Urinary bladder (tissue), 4 donors: ENCODE data around the gene CTTNBP2. TPM values are rescaled to one million over a fixed set of nuclear protein-coding genes. Genes with fewer than 3 reads are reported as not detected.

ENCODE experiments used
- DNase-seq: peaks from one replicate; pipeline ENCODE4 v3.0.0-alpha.2; 2015; ENCODE audit errors: extremely low spot score
- H3K27ac ChIP-seq: one replicate; pipeline ENCODE4 v1.5.1; 2013; ENCODE audit warnings: low read depth, mild to moderate bottlenecking, moderate library complexity
- H3K36me3 ChIP-seq: one replicate; pipeline ENCODE4 v1.6.1; 2013; ENCODE audit warnings: mild to moderate bottlenecking, moderate library complexity; ENCODE audit not compliant: insufficient read depth
- H3K4me1 ChIP-seq: one replicate; pipeline ENCODE4 v1.6.1; 2013; ENCODE audit warnings: mild to moderate bottlenecking, moderate library complexity; ENCODE audit not compliant: insufficient read depth
- H3K4me3 ChIP-seq: one replicate; pipeline ENCODE4 v1.5.1; 2013; ENCODE audit warnings: low read depth, low read length
- WGBS: extraction: QIAGEN DNeasy Blood & Tissue Kit; methylation state at CpG from one replicate; pipeline ENCODE4 v1.1.7; 2013; 5-methylcytosine and 5-hydroxymethylcytosine counted together
- polyA plus RNA-seq: library from polyadenylated mRNA; stranded (reverse); fragments of 200-250 nt; gene quantifications from one replicate; pipeline ENCODE4 v1.2.3, GENCODE V29; 2013
- total RNA-seq: library from RNA; depleted of rRNA; stranded (reverse); fragments of >200 nt; gene quantifications from one replicate; pipeline ENCODE4 v1.2.3, GENCODE V29; 2014
- donor health status: healthy with polysubstance abuse.
- donor health status: healthy.

Gene CTTNBP2, protein sequence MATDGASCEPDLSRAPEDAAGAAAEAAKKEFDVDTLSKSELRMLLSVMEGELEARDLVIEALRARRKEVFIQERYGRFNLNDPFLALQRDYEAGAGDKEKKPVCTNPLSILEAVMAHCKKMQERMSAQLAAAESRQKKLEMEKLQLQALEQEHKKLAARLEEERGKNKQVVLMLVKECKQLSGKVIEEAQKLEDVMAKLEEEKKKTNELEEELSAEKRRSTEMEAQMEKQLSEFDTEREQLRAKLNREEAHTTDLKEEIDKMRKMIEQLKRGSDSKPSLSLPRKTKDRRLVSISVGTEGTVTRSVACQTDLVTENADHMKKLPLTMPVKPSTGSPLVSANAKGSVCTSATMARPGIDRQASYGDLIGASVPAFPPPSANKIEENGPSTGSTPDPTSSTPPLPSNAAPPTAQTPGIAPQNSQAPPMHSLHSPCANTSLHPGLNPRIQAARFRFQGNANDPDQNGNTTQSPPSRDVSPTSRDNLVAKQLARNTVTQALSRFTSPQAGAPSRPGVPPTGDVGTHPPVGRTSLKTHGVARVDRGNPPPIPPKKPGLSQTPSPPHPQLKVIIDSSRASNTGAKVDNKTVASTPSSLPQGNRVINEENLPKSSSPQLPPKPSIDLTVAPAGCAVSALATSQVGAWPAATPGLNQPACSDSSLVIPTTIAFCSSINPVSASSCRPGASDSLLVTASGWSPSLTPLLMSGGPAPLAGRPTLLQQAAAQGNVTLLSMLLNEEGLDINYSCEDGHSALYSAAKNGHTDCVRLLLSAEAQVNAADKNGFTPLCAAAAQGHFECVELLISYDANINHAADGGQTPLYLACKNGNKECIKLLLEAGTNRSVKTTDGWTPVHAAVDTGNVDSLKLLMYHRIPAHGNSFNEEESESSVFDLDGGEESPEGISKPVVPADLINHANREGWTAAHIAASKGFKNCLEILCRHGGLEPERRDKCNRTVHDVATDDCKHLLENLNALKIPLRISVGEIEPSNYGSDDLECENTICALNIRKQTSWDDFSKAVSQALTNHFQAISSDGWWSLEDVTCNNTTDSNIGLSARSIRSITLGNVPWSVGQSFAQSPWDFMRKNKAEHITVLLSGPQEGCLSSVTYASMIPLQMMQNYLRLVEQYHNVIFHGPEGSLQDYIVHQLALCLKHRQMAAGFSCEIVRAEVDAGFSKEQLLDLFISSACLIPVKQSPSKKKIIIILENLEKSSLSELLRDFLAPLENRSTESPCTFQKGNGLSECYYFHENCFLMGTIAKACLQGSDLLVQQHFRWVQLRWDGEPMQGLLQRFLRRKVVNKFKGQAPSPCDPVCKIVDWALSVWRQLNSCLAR (N-terminal part only)
- total RNA-seq (13.1 TPM), polyA plus RNA-seq (6.3 TPM)

DNA sequence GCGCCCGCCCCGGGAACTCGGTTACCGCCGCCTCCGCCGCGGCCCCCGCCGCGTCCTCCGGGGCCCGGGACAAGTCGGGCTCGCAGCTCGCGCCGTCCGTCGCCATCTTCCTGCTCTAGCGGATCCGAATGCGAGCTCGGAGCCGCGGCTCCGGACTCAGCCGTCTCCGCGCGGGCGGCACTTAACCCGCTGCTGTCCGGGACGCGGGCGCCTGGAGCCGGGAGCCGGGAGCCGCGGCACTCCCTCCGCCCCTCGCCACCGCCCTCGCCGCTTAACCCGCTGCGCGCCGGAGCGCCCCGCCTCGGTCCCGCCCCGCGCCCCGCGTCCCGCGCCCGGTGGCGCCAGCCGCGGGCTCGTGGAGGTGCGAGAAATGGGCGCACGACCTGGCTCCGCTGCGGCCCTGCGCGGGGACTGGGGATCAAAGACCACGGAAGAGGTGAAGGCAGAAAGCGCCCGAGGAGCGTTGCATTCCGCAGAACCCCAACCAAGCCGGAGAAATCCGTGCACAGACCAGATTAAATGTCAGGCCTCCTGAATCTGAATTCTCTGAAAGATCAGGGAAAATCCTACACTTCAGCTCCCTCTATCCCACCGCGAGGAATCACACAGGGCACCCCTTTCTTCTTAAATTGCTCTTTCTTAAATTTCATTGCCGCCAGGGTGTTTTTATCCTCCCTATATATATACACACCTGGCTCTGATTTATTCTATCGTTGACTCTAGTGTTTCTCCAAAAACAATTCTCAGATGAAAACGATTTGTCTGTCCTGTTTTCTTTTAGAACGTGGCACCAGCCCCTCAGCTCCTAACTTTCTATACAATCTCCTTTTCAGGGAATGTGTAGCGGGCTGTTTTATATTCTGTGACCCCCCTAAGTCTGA lies at the start of gene CTTNBP2:
Gene CTTNBP2 (minus strand): TSS at position 132 of the 881 bp plus-strand sequence. CDS start 26 bp downstream, at position 106.
- peaks cover 1% of the 10 kb centered on the region for H3K4me1 ChIP-seq
- no peak within 1 kb of the TSS for H3K27ac ChIP-seq
- H3K4me3 ChIP-seq: peak within 1 kb of the TSS; percentile 87
- 2% methylated on average over 87 of the region's 87 CpGs for WGBS
- H3K36me3 ChIP-seq: no peaks in the 10 kb centered on the region
- no peak for DNase-seq

- WGBS: 94% methylated on average over 2 of the region's 2 CpGs
- Histone ChIP-seq H3K4me3 (no peak overlapping the region), H3K36me3 (no peaks in the 10 kb centered on the region), H3K27ac (no peak overlapping the region), H3K4me1 (no peaks in the 10 kb centered on the region)
- no peak for DNase-seq
Observed at GRCh38 chr7:117916309-117916708, 43.1 kb upstream of the CTTNBP2 start.

- Histone ChIP-seq H3K27ac (no peak overlapping the region), H3K4me1 (no peaks in the 10 kb centered on the region), H3K4me3 (no peak overlapping the region), H3K36me3 (no peaks in the 10 kb centered on the region)
- DNase-seq: no peak
- 86% methylated on average over 2 of the region's 2 CpGs for WGBS
Observed at GRCh38 chr7:117912421-117912820, 39.2 kb upstream of the CTTNBP2 start.

GRCh38 chr7:117908031-117908795 lies 35.0 kb upstream of the CTTNBP2 start:
- Histone ChIP-seq H3K4me1 (no peaks in the 10 kb centered on the region), H3K27ac (no peak overlapping the region), H3K36me3 (no peaks in the 10 kb centered on the region), H3K4me3 (no peak overlapping the region)
- WGBS: 73% methylated on average over 3 of the region's 3 CpGs
- DNase-seq: no peak

GRCh38 chr7:117907049-117907640 lies 33.9 kb upstream of the CTTNBP2 start:
- WGBS: 82% methylated on average over 4 of the region's 4 CpGs
- no peak overlapping the region for H3K27ac ChIP-seq
- H3K36me3 ChIP-seq: no peaks in the 10 kb centered on the region
- no peaks in the 10 kb centered on the region for H3K4me1 ChIP-seq
- DNase-seq: no peak
- no peak overlapping the region for H3K4me3 ChIP-seq

GRCh38 chr7:117902314-117902889 lies 29.2 kb upstream of the CTTNBP2 start:
- H3K27ac ChIP-seq: no peak overlapping the region
- no peaks in the 10 kb centered on the region for H3K4me1 ChIP-seq
- no peak for DNase-seq
- WGBS: 80% methylated on average over 5 of the region's 5 CpGs
- no peak overlapping the region for H3K4me3 ChIP-seq
- no peaks in the 10 kb centered on the region for H3K36me3 ChIP-seq

DNA sequence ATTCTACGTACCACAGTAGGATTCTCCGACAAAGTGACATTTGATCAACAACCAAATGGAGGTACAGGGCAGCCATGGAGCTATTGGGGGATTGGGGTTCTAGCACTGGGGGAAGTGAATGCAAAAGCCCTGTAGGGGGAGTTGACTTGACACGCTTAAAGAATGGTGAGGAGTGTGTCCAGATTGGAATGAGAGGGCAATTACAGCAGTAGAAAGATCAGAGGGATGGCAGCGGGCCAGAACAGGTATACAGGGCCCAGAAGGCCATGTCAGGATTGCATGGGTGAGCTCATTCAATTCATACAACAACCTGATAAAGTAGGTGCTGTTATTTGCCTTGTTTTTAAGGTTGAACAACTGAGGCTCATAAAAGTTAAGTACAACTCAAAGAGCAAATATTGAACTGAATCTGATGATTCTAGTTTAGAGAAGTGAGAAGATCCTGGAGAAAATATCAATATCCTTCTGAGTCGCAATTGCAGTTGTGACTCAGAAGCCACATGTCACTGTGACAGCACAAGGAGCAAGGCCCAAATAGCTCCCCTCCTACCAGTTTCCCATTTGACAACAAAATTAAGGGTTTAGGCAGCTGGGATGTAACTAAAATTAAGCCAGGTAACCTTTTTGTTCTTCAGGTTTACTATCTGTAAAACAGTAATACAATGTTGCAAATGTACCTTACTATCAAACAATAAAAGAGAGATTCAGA lies 28.0 kb upstream of the CTTNBP2 start:
- no peak overlapping the region for H3K27ac ChIP-seq
- 88% methylated on average over 5 of the region's 5 CpGs for WGBS
- DNase-seq: no peak
- H3K36me3 ChIP-seq: no peaks in the 10 kb centered on the region
- no peaks in the 10 kb centered on the region for H3K4me1 ChIP-seq
- no peak overlapping the region for H3K4me3 ChIP-seq

DNA sequence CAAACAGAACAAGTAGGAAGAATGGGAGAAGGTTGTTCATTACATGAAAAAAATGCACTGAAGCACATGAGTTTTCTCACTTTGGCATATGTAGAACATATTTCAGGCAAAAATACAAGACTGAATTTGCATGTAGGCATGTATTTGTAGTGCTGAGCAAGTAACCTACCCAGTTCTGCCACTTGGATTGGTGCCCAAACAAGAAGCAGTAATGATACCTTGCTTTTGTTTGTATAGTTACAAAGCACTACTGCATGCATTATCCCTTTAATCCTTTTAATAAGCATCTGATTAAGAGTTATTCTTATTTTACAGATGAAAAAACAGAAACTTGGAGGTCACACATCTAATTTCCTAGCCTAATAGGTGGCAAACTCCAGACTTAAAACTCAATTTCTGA lies 23.1 kb upstream of the CTTNBP2 start:
- DNase-seq: no peak

DNA sequence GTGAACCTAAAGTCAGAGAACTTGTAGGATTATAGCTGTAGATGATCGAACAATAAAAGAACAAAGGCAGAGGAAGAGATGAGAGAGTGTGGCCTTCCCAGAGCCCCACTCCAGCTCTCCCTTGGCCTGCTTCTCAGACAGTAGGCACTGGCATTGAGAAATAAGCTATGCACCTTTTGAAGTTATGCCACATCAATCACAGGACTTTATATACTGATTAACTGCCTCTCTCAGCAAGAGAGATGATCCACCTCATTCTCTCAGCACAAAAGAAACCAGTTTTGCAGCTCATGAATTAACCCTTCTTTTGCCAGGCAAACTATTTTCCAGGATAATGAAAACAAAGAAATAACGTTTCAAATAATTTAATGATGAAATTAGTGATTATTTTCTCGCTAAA lies 22.0 kb upstream of the CTTNBP2 start:
- no peak overlapping the region for H3K27ac ChIP-seq
- 89% methylated on average over 3 of the region's 3 CpGs for WGBS

More for the DNA sequence above, 23.1 kb upstream of the CTTNBP2 start:
- Histone ChIP-seq H3K4me1 (no peaks in the 10 kb centered on the region), H3K36me3 (no peaks in the 10 kb centered on the region), H3K4me3 (no peak overlapping the region), H3K27ac (no peak overlapping the region)

GRCh38 chr7:117894037-117894436 lies 20.8 kb upstream of the CTTNBP2 start:
- Histone ChIP-seq H3K27ac (no peak overlapping the region), H3K36me3 (no peaks in the 10 kb centered on the region), H3K4me3 (no peak overlapping the region), H3K4me1 (no peaks in the 10 kb centered on the region)
- 91% methylated on average over 1 of the region's 1 CpG for WGBS
- no peak for DNase-seq

More for the DNA sequence above, 22.0 kb upstream of the CTTNBP2 start:
- H3K4me3 ChIP-seq: no peak overlapping the region
- no peaks in the 10 kb centered on the region for H3K4me1 ChIP-seq
- no peaks in the 10 kb centered on the region for H3K36me3 ChIP-seq
- no peak for DNase-seq

DNA sequence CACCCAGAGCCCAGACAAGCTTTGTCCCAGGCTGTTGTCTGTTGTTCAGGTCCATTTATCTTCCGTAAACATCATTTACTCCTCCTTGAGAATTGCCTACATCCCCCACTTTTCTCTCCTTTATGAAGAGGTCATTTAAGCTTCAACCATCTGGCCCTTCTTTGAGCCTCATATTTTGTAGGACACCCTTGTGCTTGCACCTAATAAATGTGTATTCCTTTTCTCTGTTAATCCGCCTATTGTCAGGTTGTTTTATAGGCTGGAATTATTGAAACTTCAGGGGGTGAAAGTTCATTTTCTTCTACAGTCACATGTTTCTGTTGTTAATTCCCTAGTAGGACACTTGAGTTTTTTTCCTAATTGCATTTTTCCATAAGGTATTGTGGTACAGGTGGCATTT lies 19.6 kb upstream of the CTTNBP2 start:
- H3K27ac ChIP-seq: no peak overlapping the region
- H3K36me3 ChIP-seq: no peaks in the 10 kb centered on the region
- no peak overlapping the region for H3K4me3 ChIP-seq
- no peaks in the 10 kb centered on the region for H3K4me1 ChIP-seq
- 89% methylated on average over 2 of the region's 2 CpGs for WGBS
- DNase-seq: no peak
